Endothelial cell of umbilical vein (primary cell): Measurements from ENCODE around the gene POLD3. TPM values are rescaled to one million over a fixed set of nuclear protein-coding genes. Genes with fewer than 3 reads are reported as not detected.

ENCODE experiments used
- BruUV-seq: library from RNA; stranded (reverse); fragments of 400-500 nt; replicated peaks from 2 replicates; lab custom pipeline; 2021; lab: Mats Ljungman, UMichigan
- CTCF ChIA-PET: fragments of 300-600, 350-600 bp; sonication (Branson Sonifier 250); formaldehyde crosslinking; loops from one replicate; lab custom pipeline; 2021; ENCODE audit warnings: antibody characterized with exemption, inconsistent platforms; lab: Charles Lee
- POLR2A ChIA-PET: fragments of 300-600, 350-600 bp; sonication (Branson Sonifier 250); formaldehyde crosslinking; loops from one replicate; lab custom pipeline; 2021; ENCODE audit warnings: antibody characterized with exemption, inconsistent platforms; lab: Charles Lee
- DNase-seq: peaks from one replicate; pipeline ENCODE4 v3.0.0-alpha.2; 2011; ENCODE audit warnings: low read depth, low spot score
- FAIRE-seq: peaks from 2 replicates; lab custom pipeline; 2011; peaks lifted over from hg19 to GRCh38; lab: Jason Lieb, UNC
- H2AFZ ChIP-seq: 2 replicates; pipeline ENCODE4 v1.6.0; 2012; ENCODE audit warnings: low read depth, low read length, control low read depth, inconsistent platforms
- H3K27ac ChIP-seq: 2 replicates; pipeline ENCODE4 v1.5.1; 2011; ENCODE audit warnings: low read depth, mild to moderate bottlenecking, control low read depth, low read length, moderate library complexity; ENCODE audit not compliant: insufficient read depth
- H3K27me3 ChIP-seq, 2 experiments: 2 replicates each; pipeline versions ENCODE4 v1.6.0 to v1.6.1; 2011; ENCODE audit warnings: low read length in 2 of 2, mixed read lengths in 1 of 2; ENCODE audit not compliant: control insufficient read depth in 2 of 2, insufficient read depth in 2 of 2
- H3K36me3 ChIP-seq, 2 experiments: 2 replicates in 1 of 2; 3 replicates in 1 of 2; pipeline ENCODE4 v1.5.1; 2011; ENCODE audit warnings: low read length in 2 of 2, mild to moderate bottlenecking in 1 of 2, moderate library complexity in 1 of 2; ENCODE audit not compliant: control insufficient read depth in 2 of 2, insufficient read depth in 2 of 2; ENCODE audit errors: extremely low read depth in 1 of 2
- H3K4me1 ChIP-seq: 3 replicates; pipeline ENCODE4 v1.5.1; 2011; ENCODE audit warnings: mild to moderate bottlenecking, low read length; ENCODE audit not compliant: control insufficient read depth, insufficient read depth; ENCODE audit errors: extremely low read depth
- H3K4me2 ChIP-seq: 2 replicates; pipeline ENCODE4 v1.6.1; 2011; ENCODE audit warnings: low read length, control low read depth, mixed read lengths; ENCODE audit not compliant: insufficient read depth
- H3K4me3 ChIP-seq, 3 experiments: fragments of 200-600 bp in 1 of 3; sonication (generic), shearing (Covaris generic) in 1 of 3; replicated peaks in 1 of 3; 2 replicates each; pipeline ENCODE4 v1.5.1; 2011 to 2016; ENCODE audit warnings: control low read depth in 3 of 3, low read length in 3 of 3, mild to moderate bottlenecking in 2 of 3, inconsistent platforms in 1 of 3, low read depth in 1 of 3, moderate library complexity in 1 of 3; ENCODE audit not compliant: insufficient read depth in 1 of 3
- H3K79me2 ChIP-seq: 2 replicates; pipeline ENCODE4 v1.6.0; 2012; ENCODE audit warnings: low read length, inconsistent platforms; ENCODE audit not compliant: control insufficient read depth, insufficient read depth
- H3K9ac ChIP-seq: replicated peaks from 2 replicates; pipeline ENCODE3; 2011; ENCODE audit warnings: low read length, control low read depth; ENCODE audit not compliant: insufficient read depth; ENCODE audit errors: extremely low read depth
- H3K9me1 ChIP-seq: replicated peaks from 3 replicates; pipeline ENCODE4 v1.6.0; 2011; ENCODE audit warnings: mild to moderate bottlenecking, low read length; ENCODE audit not compliant: control insufficient read depth, insufficient read depth; ENCODE audit errors: extremely low read depth
- H3K9me3 ChIP-seq: replicated peaks from 2 replicates; pipeline ENCODE4 v1.5.1; 2012; ENCODE audit warnings: low read length, inconsistent platforms; ENCODE audit not compliant: control insufficient read depth, insufficient read depth
- H4K20me1 ChIP-seq: replicated peaks from 2 replicates; pipeline ENCODE3; 2011; ENCODE audit warnings: mild to moderate bottlenecking, low read length; ENCODE audit not compliant: control insufficient read depth, insufficient read depth; ENCODE audit errors: extremely low read depth
- CTCF ChIP-seq, 2 donors: IDR thresholded peaks; 1 replicate in 1 of 2; 2 replicates in 1 of 2; pipeline ENCODE4 v1.5.1; 2011; ENCODE audit warnings: low read length in 2 of 2, mild to moderate bottlenecking in 2 of 2, moderate library complexity in 2 of 2, control low read depth in 1 of 2, inconsistent platforms in 1 of 2, low read depth in 1 of 2; ENCODE audit not compliant: insufficient read depth in 1 of 2; ENCODE audit errors: extremely low read depth in 1 of 2
- EZH2 ChIP-seq: IDR thresholded peaks from 2 replicates; pipeline ENCODE4 v1.6.1; 2012; ENCODE audit warnings: borderline replicate concordance, low read depth, mild to moderate bottlenecking, moderate library complexity, low read length, inconsistent platforms; ENCODE audit not compliant: severe bottlenecking
- FOS ChIP-seq: IDR thresholded peaks from 2 replicates; pipeline ENCODE4 v1.6.1; 2011; ENCODE audit warnings: mild to moderate bottlenecking, low read length, moderate library complexity, borderline replicate concordance; ENCODE audit not compliant: insufficient read depth
- GATA2 ChIP-seq: IDR thresholded peaks from 2 replicates; pipeline ENCODE4 v1.7.0; 2011; ENCODE audit warnings: low read depth, mild to moderate bottlenecking, moderate library complexity, mixed read lengths, low read length; ENCODE audit not compliant: insufficient read length, insufficient read depth
- JUN ChIP-seq: IDR thresholded peaks from 2 replicates; pipeline ENCODE4 v1.6.1; 2011; ENCODE audit warnings: borderline replicate concordance, low read depth; ENCODE audit not compliant: insufficient read length, insufficient read depth
- MYC ChIP-seq: IDR thresholded peaks from one replicate; pipeline ENCODE4 v1.6.1; 2011; ENCODE audit warnings: mild to moderate bottlenecking, low read depth, low read length
- POLR2A ChIP-seq: IDR thresholded peaks from 2 replicates; pipeline ENCODE4 v1.6.1; 2012; ENCODE audit warnings: low read depth, mild to moderate bottlenecking, control low read depth, low read length
- POLR2AphosphoS5 ChIP-seq: IDR thresholded peaks from 2 replicates; pipeline ENCODE4 v1.6.1; 2012; ENCODE audit warnings: low read depth, mild to moderate bottlenecking, control low read depth, low read length, moderate library complexity; ENCODE audit not compliant: insufficient read depth
- dilution Hi-C: fragments of 300-500 bp; cut with MboI; formaldehyde crosslinking; loops from one replicate; pipeline ENCODE4 v1.15.0; 2019; ENCODE audit warnings: low sequenced_read_pairs; ENCODE audit not compliant: extremely low pct_ligation_motif_present
- intact Hi-C: fragments of 100-400 bp; cut with micrococcal nuclease; formaldehyde crosslinking; loops from one replicate; pipeline ENCODE4 v1.10.0; 2022
- polyA plus RNA-seq, 4 experiments: library from polyadenylated mRNA; depleted of rRNA in 3 of 4; stranded (reverse) in 3 of 4; unstranded in 1 of 4; fragments of >200 nt; gene quantifications; 2 replicates each; pipeline versions ENCODE4 v1.2.1 to v1.2.3, GENCODE V29; 2011 to 2012; ENCODE audit warnings: missing spikeins in 1 of 4
- total RNA-seq: library from RNA; stranded (reverse); gene quantifications from 2 replicates; pipeline ENCODE4 v1.2.3, GENCODE V29; 2021
- TF ChIP-seq, protein P1 (sequence below): IDR thresholded peaks from 2 replicates; pipeline ENCODE4 v1.6.1; 2011; ENCODE audit not compliant: insufficient read depth, insufficient read length

The POLD3 gene
- total and polyA plus RNA-seq, 2 donors (not counting 3 experiments of a cell fraction or from before 2014, with no cell fraction given), result 8.9 to 25.2 TPM

- H3K9ac ChIP-seq, result no peak overlapping the region
- H2AFZ ChIP-seq, result no peak overlapping the region
- no peaks in the 10 kb centered on the region for H3K9me1 ChIP-seq
- no peak for TF ChIP-seq MYC
- TF ChIP-seq CTCF (IDR thresholded peaks at IDR 0.05; ENCODE audit: extremely low read depth in 1 of 2, insufficient read depth in 1 of 2, low read depth in 1 of 2, low read length in 2 of 2), result no peak
- TF ChIP-seq FOS, result no peak
- no peak for TF ChIP-seq EZH2
- no peak for TF ChIP-seq POLR2A
- TF ChIP-seq, protein P1, sequence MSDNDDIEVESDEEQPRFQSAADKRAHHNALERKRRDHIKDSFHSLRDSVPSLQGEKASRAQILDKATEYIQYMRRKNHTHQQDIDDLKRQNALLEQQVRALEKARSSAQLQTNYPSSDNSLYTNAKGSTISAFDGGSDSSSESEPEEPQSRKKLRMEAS, result no peak
- TF ChIP-seq POLR2AphosphoS5, result no peak
- no peak for TF ChIP-seq GATA2
- TF ChIP-seq JUN, result no peak
- H3K4me3 ChIP-seq, result no peak overlapping the region
- no peaks in the 10 kb centered on the region for H3K27me3 ChIP-seq
- ChIA-PET CTCF (interaction anchor here (1.0 kb wide), 1 partner anchor 55 kb away, joined by 3 read pairs; no protein-coding TSS in a partner anchor), POLR2A (no interaction called here)
- H3K27ac ChIP-seq, result no peak overlapping the region
- no peak for DNase-seq
- dilution Hi-C loops (no loop called here), intact Hi-C loops (no loop called here)
- H3K79me2 ChIP-seq, result no peaks in the 10 kb centered on the region
- H3K36me3 ChIP-seq, result peaks cover 0 to 2% of the 10 kb centered on the region in 2 experiments
- no peaks in the 10 kb centered on the region for H3K4me1 ChIP-seq
- no peaks in the 10 kb centered on the region for H4K20me1 ChIP-seq
- BruUV-seq, result no TSS peak
- H3K4me2 ChIP-seq, result no peak overlapping the region
- no peak for FAIRE-seq
- no peaks in the 10 kb centered on the region for H3K9me3 ChIP-seq
These were observed 54.6 kb downstream of the POLD3 start for GRCh38 chr11:74646954-74647353.
